Psoas muscle (tissue), 8 donors: ENCODE results near the gene CYP24A1. TPM values are rescaled to one million over a fixed set of nuclear protein-coding genes. Genes with fewer than 3 reads are reported as not detected.

Experiments
- ATAC-seq, 4 donors: fragments of 200-7000 bp; cut with Tn5 transposase; one replicate each; pipeline ENCODE4 v1.9.1; 2020; ENCODE audit warnings: moderate library complexity in 3 of 4, mild to moderate bottlenecking in 2 of 4
- DNase-seq, 2 donors: peaks; one replicate each; pipeline ENCODE4 v3.0.0-alpha.2; 2020
- H3K27ac ChIP-seq: fragments of 200-600 bp; one replicate; pipeline ENCODE4 v1.8.0; 2022
- H3K27me3 ChIP-seq, 3 donors: fragments of 200-600 bp in 1 of 3; one replicate each; pipeline versions ENCODE4 v1.6.1 to v1.8.0; 2013 to 2022; ENCODE audit warnings: low read length in 2 of 3, mild to moderate bottlenecking in 2 of 3, moderate library complexity in 1 of 3; ENCODE audit not compliant: insufficient read depth in 3 of 3
- H3K36me3 ChIP-seq, 2 donors: fragments of 200-600 bp in 1 of 2; one replicate each; pipeline versions ENCODE4 v1.6.1 to v1.8.0; 2013 to 2022; ENCODE audit warnings: low read depth in 1 of 2, mild to moderate bottlenecking in 1 of 2, moderate library complexity in 1 of 2; ENCODE audit not compliant: insufficient read depth in 1 of 2
- H3K4me1 ChIP-seq: fragments of 200-600 bp; one replicate; pipeline ENCODE4 v1.8.0; 2022
- H3K4me3 ChIP-seq: fragments of 200-600 bp; one replicate; pipeline ENCODE4 v1.8.0; 2022; ENCODE audit warnings: mild to moderate bottlenecking
- H3K9me3 ChIP-seq: fragments of 200-600 bp; one replicate; pipeline ENCODE4 v1.8.0; 2022
- WGBS, 3 donors: extraction: QIAGEN DNeasy Blood & Tissue Kit; methylation state at CpG; one replicate each; pipeline versions ENCODE4 v1.1.6 to v1.1.7; 2013; 5-methylcytosine and 5-hydroxymethylcytosine counted together
- intact Hi-C, 2 donors: fragments of 100-400 bp; cut with DNase I; formaldehyde crosslinking; loops; one replicate each; pipeline versions ENCODE4 v1.11.0 to v1.14.2; 2022
- polyA plus RNA-seq, 3 donors: library from polyadenylated mRNA; stranded (reverse); fragments of 200-250 nt; gene quantifications; one replicate each; pipeline ENCODE4 v1.2.3, GENCODE V29; 2013
- total RNA-seq, 4 donors: library from RNA; stranded (reverse); fragmentation: NEBNext Ultra II Directional in 2 of 4; extraction: Animal tissue kit (Norgen Biotek cat#: 25700) in 2 of 4; gene quantifications; one replicate each; pipeline versions ENCODE4 v1.2.1 to v1.2.4, GENCODE V29; 2021 to 2023
- TF ChIP-seq, protein P1 (sequence below): fragments of 200-600 bp; IDR thresholded peaks from one replicate; pipeline ENCODE4 v1.8.0; 2022; ENCODE audit warnings: antibody characterized with exemption
- donor health status: healthy with polysubstance abuse.
- donor health status: DM: no; HTN: no; CAD: no; lungs with moderate emphysema.
- donor health status: Bipolar disorder and iron deficiency.
- donor health status: healthy.
- donor health status: DM: yes; HTN: yes; CAD: no.
- donor health status: DM: no; HTN: no; CAD: no.
- donor health status: DM: no; HTN: no; CAD: no.
- donor health status: DM: yes; HTN: yes; CAD: no.

Gene CYP24A1
- total and polyA plus RNA-seq, 7 donors: 0.03 TPM; not detected in 6

DNA sequence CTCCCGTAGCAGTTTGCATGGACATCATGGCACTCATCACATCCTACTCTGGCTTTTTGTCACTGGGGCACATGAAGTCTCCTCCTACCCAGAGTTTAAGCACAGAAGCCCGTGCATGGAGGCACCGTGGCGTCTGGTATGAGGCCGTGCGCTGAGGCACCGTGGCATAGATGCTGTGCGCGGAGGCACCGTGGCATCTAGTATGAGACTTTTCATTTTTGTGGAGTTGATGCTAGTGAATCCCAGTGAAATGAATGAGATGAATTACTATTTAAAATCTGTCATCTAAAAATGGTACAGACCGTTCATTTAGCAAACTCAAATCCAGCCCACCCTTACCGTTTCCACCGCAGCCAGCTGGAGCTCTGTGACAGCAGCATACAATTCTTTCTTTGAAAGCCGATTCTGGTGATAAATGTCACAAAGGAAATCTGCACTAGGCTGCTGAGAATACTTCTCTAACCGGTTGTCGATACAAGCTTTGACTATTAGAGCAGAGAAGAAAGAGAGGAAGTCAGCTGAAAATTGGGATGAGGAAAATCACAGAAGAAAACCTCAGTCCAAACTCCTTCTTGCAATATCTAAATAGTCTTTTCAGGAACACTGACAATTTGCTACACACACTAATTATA lies 11.3 kb downstream of the CYP24A1 start:
- Histone ChIP-seq H3K4me1 (no peaks in the 10 kb centered on the region), H3K36me3 (no peaks in the 10 kb centered on the region), H3K27me3 (peaks cover 4 to 20% (median 7%) of the 10 kb centered on the region in 3 donors), H3K4me3 (no peak overlapping the region), H3K9me3 (no peaks in the 10 kb centered on the region), H3K27ac (no peak overlapping the region)
- DNase-seq: no peak
- 54 to 59% (median 55%) methylated on average over 16 of the region's 16 CpGs for WGBS, 3 donors
- intact Hi-C loops: no loop called here
- no peak for ATAC-seq
- TF ChIP-seq, protein P1, sequence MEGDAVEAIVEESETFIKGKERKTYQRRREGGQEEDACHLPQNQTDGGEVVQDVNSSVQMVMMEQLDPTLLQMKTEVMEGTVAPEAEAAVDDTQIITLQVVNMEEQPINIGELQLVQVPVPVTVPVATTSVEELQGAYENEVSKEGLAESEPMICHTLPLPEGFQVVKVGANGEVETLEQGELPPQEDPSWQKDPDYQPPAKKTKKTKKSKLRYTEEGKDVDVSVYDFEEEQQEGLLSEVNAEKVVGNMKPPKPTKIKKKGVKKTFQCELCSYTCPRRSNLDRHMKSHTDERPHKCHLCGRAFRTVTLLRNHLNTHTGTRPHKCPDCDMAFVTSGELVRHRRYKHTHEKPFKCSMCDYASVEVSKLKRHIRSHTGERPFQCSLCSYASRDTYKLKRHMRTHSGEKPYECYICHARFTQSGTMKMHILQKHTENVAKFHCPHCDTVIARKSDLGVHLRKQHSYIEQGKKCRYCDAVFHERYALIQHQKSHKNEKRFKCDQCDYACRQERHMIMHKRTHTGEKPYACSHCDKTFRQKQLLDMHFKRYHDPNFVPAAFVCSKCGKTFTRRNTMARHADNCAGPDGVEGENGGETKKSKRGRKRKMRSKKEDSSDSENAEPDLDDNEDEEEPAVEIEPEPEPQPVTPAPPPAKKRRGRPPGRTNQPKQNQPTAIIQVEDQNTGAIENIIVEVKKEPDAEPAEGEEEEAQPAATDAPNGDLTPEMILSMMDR: no peak

DNA sequence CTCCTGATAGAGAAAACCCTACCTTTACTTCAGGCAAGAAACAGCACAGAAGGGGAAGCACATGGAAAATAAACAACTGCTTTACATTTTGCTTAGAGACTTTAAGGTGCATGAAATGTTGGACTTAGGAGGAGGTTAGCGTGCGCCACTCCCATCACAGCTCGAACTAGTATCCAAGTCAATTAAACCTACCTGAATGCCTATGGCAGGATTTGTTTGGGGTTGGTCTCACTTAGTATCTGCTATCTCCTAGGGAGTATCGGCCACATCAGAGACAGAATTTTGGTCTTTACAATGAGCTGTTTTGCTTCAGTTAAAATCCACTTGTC lies 12.0 kb downstream of the CYP24A1 start:
- Histone ChIP-seq H3K9me3 (no peaks in the 10 kb centered on the region), H3K4me1 (no peaks in the 10 kb centered on the region), H3K4me3 (no peak overlapping the region), H3K27ac (no peak overlapping the region), H3K36me3 (no peaks in the 10 kb centered on the region), H3K27me3 (peaks cover 4 to 18% (median 7%) of the 10 kb centered on the region in 3 donors)
- intact Hi-C loops: no loop called here
- WGBS, 3 donors: 93 to 96% (median 95%) methylated on average over 4 of the region's 4 CpGs
- TF ChIP-seq, protein P1: no peak
- DNase-seq (no peak), ATAC-seq (no peak)

- TF ChIP-seq, protein P1: no peak
- no peaks in the 10 kb centered on the region for H3K36me3 ChIP-seq
- H3K9me3 ChIP-seq: no peaks in the 10 kb centered on the region
- H3K27me3 ChIP-seq: peaks cover 4 to 18% (median 7%) of the 10 kb centered on the region in 3 donors
- DNase-seq (no peak), ATAC-seq (no peak)
- H3K27ac ChIP-seq: no peak overlapping the region
- H3K4me1 ChIP-seq: no peaks in the 10 kb centered on the region
- intact Hi-C loops: no loop called here
- WGBS, 3 donors: 93 to 96% (median 96%) methylated on average over 9 of the region's 9 CpGs
- no peak overlapping the region for H3K4me3 ChIP-seq
Observed at GRCh38 chr20:54161008-54161820, 12.6 kb downstream of the CYP24A1 start.

DNA sequence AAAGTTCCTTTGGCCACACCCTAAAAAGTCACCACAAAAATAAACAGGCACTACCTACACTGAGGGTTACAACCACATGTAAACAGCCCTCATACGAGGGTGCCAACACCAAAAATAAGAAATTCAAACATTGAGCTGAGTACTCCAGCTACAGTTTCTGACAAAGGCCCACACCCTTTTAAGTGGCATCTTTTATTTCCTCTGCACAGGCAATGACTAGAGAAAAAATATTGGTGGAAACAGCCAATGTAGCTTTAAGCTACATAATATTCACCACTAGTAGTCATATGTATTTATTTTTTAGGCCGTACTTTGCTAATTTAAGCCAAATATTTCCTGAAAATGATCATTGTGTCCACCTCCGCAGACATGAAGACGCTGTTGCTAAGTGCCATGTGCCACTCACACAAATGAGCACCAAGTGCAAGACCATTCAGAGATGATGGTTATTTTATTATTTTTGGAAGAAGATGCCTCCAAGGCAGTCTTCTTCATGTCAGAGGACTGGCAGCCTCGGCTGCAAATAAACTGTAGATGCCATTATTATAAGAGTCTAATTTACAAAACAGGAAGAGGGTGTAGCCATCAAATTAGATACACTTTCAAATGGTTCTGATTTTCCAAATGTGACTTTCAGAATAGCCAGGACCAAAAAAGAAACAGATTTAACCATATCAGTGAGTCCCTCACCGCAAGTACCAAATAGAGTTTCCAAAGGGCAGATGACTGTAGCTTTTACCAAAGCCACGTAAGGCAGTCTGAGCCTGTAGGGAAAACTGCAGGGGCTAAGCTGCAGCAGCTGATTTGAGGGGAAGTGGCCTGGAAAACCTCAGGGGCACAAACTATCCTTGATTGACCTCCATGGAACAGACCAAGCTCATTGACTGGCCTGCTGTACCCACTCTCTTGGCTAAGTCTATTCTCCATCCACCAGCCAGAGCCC lies 13.4 kb downstream of the CYP24A1 start:
- Histone ChIP-seq H3K36me3 (no peaks in the 10 kb centered on the region), H3K27ac (no peak overlapping the region), H3K4me1 (no peaks in the 10 kb centered on the region), H3K9me3 (no peaks in the 10 kb centered on the region), H3K4me3 (no peak overlapping the region), H3K27me3 (peaks cover 4 to 11% (median 7%) of the 10 kb centered on the region in 3 donors)
- intact Hi-C loops: no loop called here
- TF ChIP-seq, protein P1: no peak
- no peak for DNase-seq
- no peak for ATAC-seq
- 57 to 72% (median 61%) methylated on average over 7 of the region's 7 CpGs for WGBS, 3 donors
